K562 (cell line): ENCODE results near the gene FRMPD4. TPM values are rescaled to one million over a fixed set of nuclear protein-coding genes. Genes with fewer than 3 reads are reported as not detected.

Experiments
- ATAC-seq: fragments of 200-7000 bp; cut with Tn5 transposase; 3 replicates; pipeline ENCODE4 v1.9.1; 2020; ENCODE audit warnings: moderate library complexity
- BruUV-seq: library from RNA; stranded (reverse); fragments of 400-500 nt; replicated peaks from 2 replicates; lab custom pipeline; 2021; lab: Mats Ljungman, UMichigan
- CTCF ChIA-PET: fragments of 300-600 bp; formaldehyde crosslinking; extraction: SDS; loops from one replicate; lab custom pipeline; 2021; ENCODE audit warnings: low intra/inter-chr PET ratio; lab: Yijun Ruan, JAX
- POLR2A ChIA-PET: fragments of 300-600, 350-650 bp; sonication (Branson Sonifier 250); formaldehyde crosslinking; extraction: SDS; loops from one replicate; lab custom pipeline; 2021; ENCODE audit warnings: antibody characterized with exemption, inconsistent platforms; lab: Yijun Ruan, JAX
- DNase-seq, 4 experiments: peaks; one replicate each; pipeline versions ENCODE4 v3.0.0 to v3.0.0-alpha.2; 2011 to 2018; ENCODE audit warnings: low spot score in 3 of 4, mixed read lengths in 3 of 4; ENCODE audit errors: extremely low read depth in 1 of 4
- FAIRE-seq: peaks from 2 replicates; lab custom pipeline; 2011; peaks lifted over from hg19 to GRCh38; lab: Jason Lieb, UNC
- H2AFZ ChIP-seq: 2 replicates; pipeline ENCODE4 v1.6.0; 2011; ENCODE audit warnings: low read depth, low read length, control low read depth, inconsistent platforms
- H3K27ac ChIP-seq: fragments of 200-600 bp; 3 replicates; pipeline ENCODE4 v1.8.0; 2011; ENCODE audit warnings: low read depth, mild to moderate bottlenecking, control low read depth, inconsistent platforms, low read length, moderate library complexity, mixed read lengths; ENCODE audit errors: extremely low read depth
- H3K27me3 ChIP-seq, 2 experiments: fragments of 300-600 bp in 1 of 2; 2 replicates in 1 of 2; 3 replicates in 1 of 2; pipeline versions ENCODE4 v1.6.0 to v1.8.0; 2011; ENCODE audit warnings: inconsistent platforms in 2 of 2, low read length in 2 of 2, mild to moderate bottlenecking in 1 of 2, mixed read lengths in 1 of 2, moderate library complexity in 1 of 2; ENCODE audit not compliant: control insufficient read depth in 2 of 2, insufficient read depth in 2 of 2
- H3K36me3 ChIP-seq: fragments of 300-600 bp; 3 replicates; pipeline ENCODE4 v1.8.0; 2011; ENCODE audit warnings: mild to moderate bottlenecking, low read length, inconsistent platforms; ENCODE audit not compliant: control insufficient read depth, insufficient read depth
- H3K4me1 ChIP-seq, 2 experiments: fragments of 200-600 bp in 1 of 2; replicated peaks in 1 of 2; 2 replicates in 1 of 2; 3 replicates in 1 of 2; pipeline versions ENCODE4 v1.5.1 to v1.8.0; 2011; ENCODE audit warnings: inconsistent platforms in 2 of 2, low read length in 2 of 2, mild to moderate bottlenecking in 1 of 2, mixed read lengths in 1 of 2, moderate library complexity in 1 of 2; ENCODE audit not compliant: control insufficient read depth in 2 of 2, insufficient read depth in 2 of 2
- H3K4me2 ChIP-seq: 2 replicates; pipeline ENCODE4 v1.6.1; 2011; ENCODE audit warnings: low read length, control low read depth, inconsistent platforms, mixed read lengths; ENCODE audit not compliant: insufficient read depth
- H3K4me3 ChIP-seq: fragments of 200-600 bp; sonication (generic), shearing (Covaris generic); 2 replicates; pipeline ENCODE4 v1.5.1; 2016; ENCODE audit warnings: control low read depth, inconsistent platforms
- H3K79me2 ChIP-seq: fragments of 200-600 bp; 3 replicates; pipeline ENCODE4 v1.8.0; 2011; ENCODE audit warnings: low read length, inconsistent platforms; ENCODE audit not compliant: control insufficient read depth, insufficient read depth
- H3K9ac ChIP-seq, 2 experiments: 2 replicates each; pipeline versions ENCODE4 v1.6.0 to v1.6.1; 2011; ENCODE audit warnings: low read depth in 2 of 2, low read length in 2 of 2, control low read depth in 1 of 2, inconsistent platforms in 1 of 2, mild to moderate bottlenecking in 1 of 2, mixed read lengths in 1 of 2; ENCODE audit not compliant: insufficient read depth in 1 of 2
- H3K9me1 ChIP-seq: one replicate; pipeline ENCODE4 v1.6.0; 2011; ENCODE audit warnings: inconsistent platforms, mild to moderate bottlenecking, low read length, moderate library complexity; ENCODE audit not compliant: control insufficient read depth, insufficient read depth
- H3K9me3 ChIP-seq: replicated peaks from 2 replicates; pipeline ENCODE4 v1.5.1; 2011; ENCODE audit warnings: low read depth, low read length, inconsistent platforms; ENCODE audit not compliant: control insufficient read depth, insufficient read depth
- H4K20me1 ChIP-seq: replicated peaks from 2 replicates; pipeline ENCODE4 v1.6.1; 2011; ENCODE audit warnings: low read length, inconsistent platforms, mixed read lengths; ENCODE audit not compliant: control insufficient read depth, insufficient read depth
- CBX3 ChIP-seq, 2 experiments: IDR thresholded peaks; 1 replicate in 1 of 2; 2 replicates in 1 of 2; pipeline ENCODE4 v1.6.1; 2012; ENCODE audit warnings: inconsistent platforms in 2 of 2, low read length in 2 of 2, borderline replicate concordance in 1 of 2, control low read depth in 1 of 2
- EWSR1 ChIP-seq: fragments of 450-650 bp; IDR thresholded peaks from 2 replicates; pipeline ENCODE4 v1.6.1; 2018; ENCODE audit warnings: borderline replicate concordance, mild to moderate bottlenecking, low read depth, moderate library complexity; ENCODE audit not compliant: partially characterized antibody
- GTF2A2 ChIP-seq: IDR thresholded peaks from 2 replicates; pipeline ENCODE4 v1.6.1; 2016; ENCODE audit warnings: mild to moderate bottlenecking, missing genetic modification characterization, missing compliant biosample characterization
- L3MBTL2 ChIP-seq: fragments of 450-650 bp; IDR thresholded peaks from 2 replicates; pipeline ENCODE4 v1.6.1; 2016; ENCODE audit warnings: mild to moderate bottlenecking, moderate library complexity
- NFIC ChIP-seq: fragments of 450-650 bp; IDR thresholded peaks from 2 replicates; pipeline ENCODE4 v1.6.1; 2017; ENCODE audit warnings: mild to moderate bottlenecking, inconsistent platforms
- OTX1 ChIP-seq: fragments of 450-650 bp; formaldehyde crosslinking; IDR thresholded peaks from 2 replicates; pipeline ENCODE4 v1.4.0; 2022; ENCODE audit warnings: mild to moderate bottlenecking
- SMARCE1 ChIP-seq: fragments of 450-650 bp; IDR thresholded peaks from 2 replicates; pipeline ENCODE4 v1.7.1; 2016; ENCODE audit warnings: mild to moderate bottlenecking
- TEAD1 ChIP-seq, 2 experiments: fragments of 450-650 bp in 1 of 2; sonication (generic) in 1 of 2; formaldehyde crosslinking; IDR thresholded peaks; 2 replicates each; pipeline versions ENCODE4 v1.4.0 to v1.8.0; 2020 to 2022; ENCODE audit warnings: mild to moderate bottlenecking in 2 of 2, missing genetic modification reagents in 1 of 2
- ZFP36 ChIP-seq: fragments of 150-350 bp; IDR thresholded peaks from 2 replicates; pipeline ENCODE4 v1.6.1; 2018; ENCODE audit warnings: low read length, low read depth; ENCODE audit not compliant: partially characterized antibody
- ZNF408 ChIP-seq: fragments of 250-450 bp; sonication (Bioruptor Pico); IDR thresholded peaks from 2 replicates; pipeline ENCODE4 v1.4.0; 2020; ENCODE audit warnings: low read depth, mild to moderate bottlenecking, moderate library complexity
- ZNF561 ChIP-seq: fragments of 450-650 bp; formaldehyde crosslinking; conservative IDR thresholded peaks from 2 replicates; pipeline ENCODE4 v1.4.0; 2020; ENCODE audit warnings: mild to moderate bottlenecking, moderate library complexity
- WGBS: fragments of 100-300 bp; shearing (Covaris generic); methylation state at CpG from one replicate; pipeline ENCODE4 v1.1.6; 2016; ENCODE audit warnings: low coverage, mixed read lengths; ENCODE audit not compliant: insufficient coverage; ENCODE audit errors: missing lambda C conversion rate; 5-methylcytosine and 5-hydroxymethylcytosine counted together
- in situ Hi-C: fragments of 300-500 bp; cut with MboI; formaldehyde crosslinking; loops from 4 replicates; pipeline ENCODE4 v1.15.0; 2018; ENCODE audit warnings: inconsistent platforms, mixed read lengths
- intact Hi-C: fragments of 100-400 bp; cut with micrococcal nuclease; formaldehyde crosslinking; loops from 2 replicates; pipeline ENCODE4 v1.14.2; 2022
- polyA plus RNA-seq, 8 experiments: library from polyadenylated mRNA; depleted of rRNA in 4 of 8; stranded (reverse) in 5 of 8; unstranded in 3 of 8; fragments of >200 nt; fragmentation: Nextera tagmentation in 2 of 8; fragmentation: Illumina TruSeq in 1 of 8; extraction: Ambion mirVana in 2 of 8; extraction: Trizol in 1 of 8; gene quantifications; 2 replicates each; pipeline versions ENCODE4 v1.2.1 to v1.2.3, GENCODE V29; 2011 to 2014; ENCODE audit warnings: inconsistent platforms in 1 of 8, missing spikeins in 1 of 8
- total RNA-seq, 7 experiments: library from RNA; depleted of rRNA in 6 of 7; stranded (reverse); fragments of >200 nt in 6 of 7; fragmentation: Illumina TruSeq in 2 of 7; extraction: Trizol in 2 of 7; gene quantifications; 2 replicates each; pipeline versions ENCODE4 v1.2.1 to v1.2.3, GENCODE V29; 2011 to 2021; ENCODE audit warnings: low replicate concordance in 1 of 7
- TF ChIP-seq, protein P1 (sequence below): fragments of 250-450 bp; sonication (Bioruptor Pico); IDR thresholded peaks from 2 replicates; pipeline ENCODE4 v1.5.0; 2021
- TF ChIP-seq, protein P2 (sequence below): fragments of 450-650 bp; IDR thresholded peaks from one replicate; pipeline ENCODE4 v1.6.1; 2018; ENCODE audit warnings: mild to moderate bottlenecking, moderate library complexity; ENCODE audit not compliant: partially characterized antibody

The FRMPD4 gene
- total and polyA plus RNA-seq, 9 of the 15 experiments (the other 6 are each of a cell fraction or from before 2014, with no cell fraction given): not detected

DNA sequence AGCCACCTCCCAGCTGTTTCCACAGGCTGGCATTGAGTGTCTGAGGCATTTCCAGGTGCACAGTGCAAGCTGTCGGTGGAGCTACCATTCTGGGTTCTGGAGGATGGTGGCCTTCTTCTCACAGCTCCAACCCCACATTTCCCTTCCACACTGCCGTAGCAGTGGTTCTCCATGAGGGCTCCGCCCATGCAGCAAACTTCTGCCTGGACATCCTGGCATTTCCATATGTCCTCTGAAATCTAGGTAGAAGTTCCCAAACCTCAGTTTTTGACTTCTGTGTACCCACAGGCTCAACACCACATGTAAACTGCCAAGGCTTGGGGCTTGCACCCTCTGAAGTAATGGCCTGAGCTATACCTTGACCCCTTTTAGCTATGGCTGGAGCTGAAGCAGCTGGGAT is 10.3 kb upstream of the FRMPD4 start:
- DNase-seq: no peak
- no peaks in the 10 kb centered on the region for H3K36me3 ChIP-seq
- H4K20me1 ChIP-seq: no peaks in the 10 kb centered on the region
- H2AFZ ChIP-seq: no peak overlapping the region
- H3K79me2 ChIP-seq: no peaks in the 10 kb centered on the region
- WGBS: 0% methylated on average over 2 of the region's 3 CpGs
- POLR2A ChIA-PET: no interaction called here
- no peak for TF ChIP-seq OTX1 (CRISPR knock-in tag)
- peak; percentile 8 for TF ChIP-seq ZFP36
- H3K27ac ChIP-seq: no peak overlapping the region
- H3K9me1 ChIP-seq: no peaks in the 10 kb centered on the region
- H3K9me3 ChIP-seq: no peaks in the 10 kb centered on the region
- BruUV-seq: no TSS peak
- H3K4me1 ChIP-seq: no peaks in the 10 kb centered on the region
- FAIRE-seq: no peak
- no peaks in the 10 kb centered on the region for H3K27me3 ChIP-seq
- H3K9ac ChIP-seq: no peak overlapping the region
- in situ Hi-C loops: no loop called here
- ATAC-seq: no peak
- no peak overlapping the region for H3K4me2 ChIP-seq
- H3K4me3 ChIP-seq: no peak overlapping the region
- CTCF ChIA-PET: no interaction called here
- intact Hi-C loops: no loop called here

DNA sequence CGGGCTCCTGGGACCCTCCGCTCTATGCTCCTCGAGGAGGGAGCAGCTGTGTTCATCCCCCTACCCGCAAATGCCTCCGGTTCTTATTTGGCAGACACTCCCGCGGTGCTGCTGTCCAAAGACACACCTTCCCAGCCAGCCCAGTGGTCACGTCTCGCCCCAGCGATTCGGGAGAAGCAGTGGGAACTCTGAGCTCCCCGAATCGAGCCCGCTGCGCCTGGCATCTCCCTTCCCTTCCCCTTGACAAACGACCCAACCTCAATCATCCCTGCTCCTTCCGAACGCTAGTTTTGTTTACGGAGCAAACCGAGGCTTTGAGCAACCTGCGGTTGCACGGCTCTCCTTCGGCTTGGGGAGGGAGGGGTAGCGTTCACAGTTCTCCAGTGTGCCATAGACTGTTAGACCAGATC is 317 bp upstream of the FRMPD4 start:
- no peak for ATAC-seq
- Histone ChIP-seq H3K4me1 (no peaks in the 10 kb centered on the region), H3K9ac (no peak overlapping the region), H2AFZ (no peak overlapping the region), H3K9me3 (no peaks in the 10 kb centered on the region), H3K4me2 (no peak overlapping the region), H3K9me1 (no peaks in the 10 kb centered on the region), H3K4me3 (no peak overlapping the region), H3K36me3 (no peaks in the 10 kb centered on the region), H3K27ac (no peak overlapping the region), H3K79me2 (no peaks in the 10 kb centered on the region), H4K20me1 (no peaks in the 10 kb centered on the region), H3K27me3 (no peaks in the 10 kb centered on the region)
- CTCF ChIA-PET: no interaction called here
- POLR2A ChIA-PET: no interaction called here
- 2% methylated on average over 20 of the region's 24 CpGs for WGBS
- in situ Hi-C loops (no loop called here), intact Hi-C loops (no loop called here)
- no TSS peak for BruUV-seq
- no peak for DNase-seq
- no peak for FAIRE-seq
- TF ChIP-seq ZNF408 (no peak), CBX3 (IDR thresholded peaks at IDR 0.05; ENCODE audit: borderline replicate concordance in 1 of 2, low read length in 2 of 2) (no peak), TEAD1 (CRISPR knock-in tag; IDR thresholded peaks at IDR 0.05) (no peak), SMARCE1 (no peak), NFIC (no peak), EWSR1 (no peak), ZNF561 (CRISPR knock-in tag) (no peak), GTF2A2 (tag) (no peak), L3MBTL2 (no peak)
- TF ChIP-seq, protein P1, sequence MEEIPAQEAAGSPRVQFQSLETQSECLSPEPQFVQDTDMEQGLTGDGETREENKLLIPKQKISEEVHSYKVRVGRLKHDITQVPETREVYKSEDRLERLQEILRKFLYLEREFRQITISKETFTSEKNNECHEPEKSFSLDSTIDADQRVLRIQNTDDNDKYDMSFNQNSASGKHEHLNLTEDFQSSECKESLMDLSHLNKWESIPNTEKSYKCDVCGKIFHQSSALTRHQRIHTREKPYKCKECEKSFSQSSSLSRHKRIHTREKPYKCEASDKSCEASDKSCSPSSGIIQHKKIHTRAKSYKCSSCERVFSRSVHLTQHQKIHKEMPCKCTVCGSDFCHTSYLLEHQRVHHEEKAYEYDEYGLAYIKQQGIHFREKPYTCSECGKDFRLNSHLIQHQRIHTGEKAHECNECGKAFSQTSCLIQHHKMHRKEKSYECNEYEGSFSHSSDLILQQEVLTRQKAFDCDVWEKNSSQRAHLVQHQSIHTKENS: no peak
- TF ChIP-seq, protein P2, sequence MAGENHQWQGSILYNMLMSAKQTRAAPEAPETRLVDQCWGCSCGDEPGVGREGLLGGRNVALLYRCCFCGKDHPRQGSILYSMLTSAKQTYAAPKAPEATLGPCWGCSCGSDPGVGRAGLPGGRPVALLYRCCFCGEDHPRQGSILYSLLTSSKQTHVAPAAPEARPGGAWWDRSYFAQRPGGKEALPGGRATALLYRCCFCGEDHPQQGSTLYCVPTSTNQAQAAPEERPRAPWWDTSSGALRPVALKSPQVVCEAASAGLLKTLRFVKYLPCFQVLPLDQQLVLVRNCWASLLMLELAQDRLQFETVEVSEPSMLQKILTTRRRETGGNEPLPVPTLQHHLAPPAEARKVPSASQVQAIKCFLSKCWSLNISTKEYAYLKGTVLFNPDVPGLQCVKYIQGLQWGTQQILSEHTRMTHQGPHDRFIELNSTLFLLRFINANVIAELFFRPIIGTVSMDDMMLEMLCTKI: no peak
